ENCODE results near the gene MAGOH.

DNA sequence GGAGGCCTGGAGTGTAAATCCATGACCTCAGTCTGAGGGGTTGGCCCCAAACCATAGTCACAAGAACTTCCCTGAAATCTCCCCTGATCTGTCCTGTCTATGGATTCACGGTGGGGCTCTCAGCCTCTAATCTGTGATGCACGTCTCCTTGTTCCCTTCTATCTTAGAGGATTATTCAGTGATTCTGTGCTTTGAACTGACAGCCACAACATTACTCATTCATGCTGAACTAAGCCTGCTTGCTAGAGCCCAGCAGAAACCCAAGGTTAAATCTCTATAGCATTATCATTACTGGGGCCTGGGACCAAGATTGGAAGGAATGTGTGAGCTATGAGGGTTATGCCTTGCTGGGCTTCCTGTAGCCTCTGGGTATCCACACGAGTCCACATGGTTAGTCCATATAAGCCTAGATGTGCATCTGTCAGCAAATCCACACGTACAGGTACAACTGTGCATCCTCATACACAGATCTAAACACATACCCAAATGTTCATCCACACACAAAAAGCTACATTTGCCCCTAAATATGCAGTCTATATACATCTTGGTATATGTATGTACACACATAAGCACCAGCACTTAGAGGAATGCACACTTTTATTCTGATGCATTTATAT is 22.4 kb upstream of the MAGOH start:
- no peak for TF ChIP-seq POLR2A (IDR thresholded peaks at IDR 0.05)
- no peak for TF ChIP-seq POLR2AphosphoS5 (IDR thresholded peaks at IDR 0.05)
